Osteocyte (in vitro differentiated cells): ENCODE results near the gene NPDC1. TPM values are rescaled to one million over a fixed set of nuclear protein-coding genes. Genes with fewer than 3 reads are reported as not detected.

Experiments used
- DNase-seq: peaks from one replicate; pipeline ENCODE4 v3.0.0; 2021; ENCODE audit warnings: mixed read lengths; ENCODE audit not compliant: unreplicated experiment; ENCODE audit errors: extremely low spot score
- H3K27ac Mint-ChIP-seq: one replicate; pipeline ENCODE4 v1.8.0; 2021; ENCODE audit warnings: mild to moderate bottlenecking, mixed read lengths; ENCODE audit not compliant: unreplicated experiment
- H3K27me3 Mint-ChIP-seq: one replicate; pipeline ENCODE4 v1.8.0; 2021; ENCODE audit warnings: mixed read lengths; ENCODE audit not compliant: unreplicated experiment
- H3K36me3 Mint-ChIP-seq: one replicate; pipeline ENCODE4 v1.8.0; 2021; ENCODE audit warnings: mixed read lengths; ENCODE audit not compliant: unreplicated experiment
- H3K4me1 Mint-ChIP-seq: one replicate; pipeline ENCODE4 v1.8.0; 2021; ENCODE audit warnings: mixed read lengths; ENCODE audit not compliant: unreplicated experiment
- H3K4me3 Mint-ChIP-seq: one replicate; pipeline ENCODE4 v1.8.0; 2021; ENCODE audit warnings: mild to moderate bottlenecking, moderate library complexity, mixed read lengths; ENCODE audit not compliant: unreplicated experiment
- H3K9me3 Mint-ChIP-seq: one replicate; pipeline ENCODE4 v1.8.0; 2021; ENCODE audit warnings: mixed read lengths; ENCODE audit not compliant: unreplicated experiment
- CTCF ChIP-seq: fragments of 200-600 bp; sonication (generic); IDR thresholded peaks from 2 replicates; pipeline ENCODE4 v1.5.0; 2021; ENCODE audit warnings: antibody characterized with exemption, mild to moderate bottlenecking, moderate library complexity
- total RNA-seq: library from RNA; stranded (reverse); gene quantifications from 2 replicates; pipeline ENCODE4 v1.2.1, GENCODE V29; 2021

Gene NPDC1
- total RNA-seq, 1 donor from 2014 or later, result 91.0 TPM

- peaks cover 3% of the 10 kb centered on the region for H3K36me3 Mint-ChIP-seq
- no peak overlapping the region for H3K27ac Mint-ChIP-seq
- no peak for DNase-seq
- no peaks in the 10 kb centered on the region for H3K9me3 Mint-ChIP-seq
- H3K27me3 Mint-ChIP-seq, result no peaks in the 10 kb centered on the region
- TF ChIP-seq CTCF, result no peak
- no peaks in the 10 kb centered on the region for H3K4me1 Mint-ChIP-seq
- no peak overlapping the region for H3K4me3 Mint-ChIP-seq
Measured at GRCh38 chr9:137037483-137037882, 8.5 kb downstream of the NPDC1 start.

DNA sequence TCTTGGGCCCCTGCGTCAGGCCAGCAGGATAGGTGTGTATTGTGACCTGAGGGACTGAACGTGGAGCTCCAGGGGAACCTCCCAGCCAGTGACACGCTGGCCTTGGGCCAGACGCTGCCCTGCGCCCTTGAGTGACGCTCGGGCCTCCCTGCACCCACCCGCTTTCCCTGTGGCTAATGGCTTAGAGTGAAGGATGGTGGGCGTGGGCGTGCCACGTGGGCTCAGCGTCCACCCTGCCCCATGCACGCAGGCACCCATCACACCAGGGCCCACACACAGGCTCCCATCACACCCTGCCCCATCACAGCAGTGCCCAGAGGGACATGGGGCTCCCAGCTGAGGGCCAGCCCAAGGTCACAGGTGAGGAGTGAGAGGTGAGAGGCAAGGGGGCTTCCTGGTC is 8.9 kb downstream of the NPDC1 start:
- Mint-ChIP-seq H3K4me1 (no peaks in the 10 kb centered on the region), H3K9me3 (no peaks in the 10 kb centered on the region), H3K4me3 (no peak overlapping the region), H3K27me3 (no peaks in the 10 kb centered on the region), H3K27ac (no peak overlapping the region), H3K36me3 (peaks cover 3% of the 10 kb centered on the region)
- no peak for DNase-seq
- no peak for TF ChIP-seq CTCF

DNA sequence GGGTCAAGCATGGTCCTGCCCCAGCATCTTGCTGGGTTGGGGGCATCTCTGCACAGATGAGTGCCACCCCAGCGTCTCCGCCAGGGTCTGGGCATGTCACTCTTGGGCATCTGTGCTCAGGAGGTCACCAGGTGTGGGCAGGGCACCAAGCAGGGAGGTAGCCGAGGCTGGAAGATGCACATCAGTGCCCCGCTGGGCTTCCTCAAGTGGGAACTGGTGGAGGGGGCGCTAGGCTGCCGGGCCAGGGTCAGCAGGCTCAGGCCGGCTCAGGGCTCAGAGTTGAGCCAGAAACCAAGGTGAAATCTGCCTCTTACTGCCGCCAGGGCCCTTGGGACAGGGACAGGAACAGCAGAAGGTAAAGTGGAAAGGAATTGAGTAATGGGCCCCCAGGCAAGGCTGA is 10.0 kb downstream of the NPDC1 start:
- Mint-ChIP-seq H3K9me3 (no peaks in the 10 kb centered on the region), H3K27me3 (no peaks in the 10 kb centered on the region), H3K27ac (no peak overlapping the region), H3K36me3 (peaks cover 3% of the 10 kb centered on the region), H3K4me3 (no peak overlapping the region), H3K4me1 (no peaks in the 10 kb centered on the region)
- no peak for TF ChIP-seq CTCF
- DNase-seq, result no peak

DNA sequence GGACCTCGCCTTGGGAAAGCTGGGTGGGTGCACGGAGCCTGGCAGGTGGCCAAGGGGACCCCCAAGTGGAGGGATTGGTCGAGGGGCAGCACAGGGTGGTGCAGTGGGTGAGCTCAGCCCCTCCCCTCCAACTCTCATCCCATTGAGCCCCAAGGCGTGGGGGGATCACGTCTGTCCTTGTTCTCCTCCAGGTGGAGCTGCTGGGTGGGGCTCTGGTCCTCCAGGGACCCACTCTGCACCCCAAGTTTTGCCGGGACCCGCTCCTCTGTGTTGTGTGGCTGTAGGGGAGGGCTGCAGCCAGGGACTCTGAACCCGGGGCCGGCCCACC is 10.5 kb downstream of the NPDC1 start:
- H3K27me3 Mint-ChIP-seq, result no peaks in the 10 kb centered on the region

GRCh38 chr9:137034709-137035506 is 11.1 kb downstream of the NPDC1 start:
- DNase-seq, result peak; percentile 91
- Mint-ChIP-seq H3K4me3 (no peak overlapping the region), H3K27ac (no peak overlapping the region), H3K36me3 (peaks cover 3% of the 10 kb centered on the region), H3K4me1 (no peaks in the 10 kb centered on the region), H3K9me3 (no peaks in the 10 kb centered on the region), H3K27me3 (no peaks in the 10 kb centered on the region)
- TF ChIP-seq CTCF, result peak; percentile 86

More for the DNA sequence above, 10.5 kb downstream of the NPDC1 start:
- Mint-ChIP-seq H3K4me1 (no peaks in the 10 kb centered on the region), H3K9me3 (no peaks in the 10 kb centered on the region), H3K4me3 (no peak overlapping the region), H3K27ac (no peak overlapping the region), H3K36me3 (peaks cover 3% of the 10 kb centered on the region)
- DNase-seq, result no peak
- peak; percentile 28 for TF ChIP-seq CTCF
